GM21529 (cell line): ENCODE data around the gene PGM5.

Experiments
- ATAC-seq: cut with Tn5 transposase; IDR thresholded peaks from one replicate; pipeline ENCODE4 v1.9.1; 2021; ENCODE audit not compliant: unreplicated experiment

PGM5 gene

GRCh38 chr9:68530618-68531017, 174.2 kb downstream of the PGM5 start:
- ATAC-seq, result no peak

DNA sequence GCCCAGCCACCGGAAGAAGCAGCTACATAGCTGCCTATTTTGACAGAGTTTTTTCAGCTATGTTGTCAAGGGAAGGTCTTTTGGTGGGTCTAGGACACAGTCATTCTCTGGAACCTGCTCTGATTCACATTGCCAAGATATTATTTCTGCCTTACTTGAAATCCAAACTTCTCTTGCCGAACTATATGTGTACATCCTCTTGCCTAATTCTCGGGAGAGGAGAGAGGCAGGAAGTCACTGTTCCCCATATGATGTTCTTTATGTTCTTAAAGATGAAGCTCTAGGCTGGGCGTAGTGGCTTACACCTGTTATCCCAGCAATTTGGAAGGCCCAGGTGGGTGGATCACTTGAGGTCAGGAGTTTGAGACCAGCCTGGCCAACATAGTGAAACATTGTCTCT, 175.7 kb downstream of the PGM5 start:
- ATAC-seq, result no peak

DNA sequence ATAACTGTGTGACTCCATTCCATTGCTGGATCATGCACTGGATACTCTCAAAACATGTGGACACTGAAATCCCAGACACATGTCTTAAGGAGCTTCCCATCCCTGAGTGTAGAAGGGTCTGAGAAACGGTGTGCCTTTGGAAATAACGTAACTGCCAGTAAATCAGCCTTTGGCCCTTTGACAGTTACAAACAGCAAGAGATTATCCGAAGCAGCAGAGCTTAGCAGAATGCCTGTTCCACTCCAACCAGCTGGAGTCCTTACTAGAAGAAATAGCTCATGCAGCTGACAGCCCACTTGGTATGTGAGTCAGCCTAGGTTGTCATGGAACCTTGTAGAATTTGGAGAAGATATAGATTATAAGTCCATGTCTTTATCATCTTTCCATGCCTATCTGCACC, 177.3 kb downstream of the PGM5 start:
- no peak for ATAC-seq

GRCh38 chr9:68536876-68537615, 180.6 kb downstream of the PGM5 start:
- ATAC-seq, result no peak

DNA sequence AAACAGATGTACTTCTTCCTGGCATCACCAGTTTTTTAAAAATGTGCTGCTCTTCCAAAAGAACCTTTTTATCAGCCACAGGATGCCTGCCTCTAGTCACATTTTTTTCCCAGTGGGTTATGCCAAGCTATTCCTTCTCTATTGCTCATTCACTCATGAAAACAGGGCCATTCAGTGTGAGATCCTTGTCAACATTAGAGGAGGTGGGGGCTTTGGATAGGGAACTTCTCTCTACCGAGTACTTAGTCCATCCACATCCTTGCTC, 181.1 kb downstream of the PGM5 start:
- no peak for ATAC-seq

DNA sequence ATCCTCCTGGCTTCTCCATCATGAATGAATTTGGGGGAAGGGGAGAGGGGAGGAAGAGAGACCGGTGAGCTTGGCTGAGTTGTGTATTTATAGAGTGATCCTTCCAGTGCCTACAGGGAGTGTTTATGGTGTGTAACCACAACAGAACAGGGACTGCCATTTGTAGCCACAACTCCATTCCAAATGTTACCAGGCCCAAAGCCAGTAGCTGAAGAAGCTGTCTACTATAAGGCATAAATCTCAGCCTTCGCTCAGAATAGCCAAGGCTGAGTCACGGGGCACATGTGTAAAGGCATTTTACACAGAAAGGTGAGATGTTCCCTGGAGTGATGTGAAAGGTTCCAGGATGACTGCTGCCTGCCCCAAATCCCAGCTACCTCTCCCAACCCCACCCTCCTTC, 181.8 kb downstream of the PGM5 start:
- ATAC-seq, result no peak

- ATAC-seq, result no peak
These were observed 184.5 kb downstream of the PGM5 start, which contains the start of gene TMEM252 for GRCh38 chr9:68540712-68541535. Gene TMEM252 (minus strand): TSS chr9:68540883. CDS start chr9:68540814, 69 bp downstream.

- ATAC-seq, result no peak
These were observed 185.2 kb downstream of the PGM5 start for GRCh38 chr9:68541568-68541967.

GRCh38 chr9:68545033-68545705, 188.8 kb downstream of the PGM5 start:
- ATAC-seq, result peak; percentile 54

DNA sequence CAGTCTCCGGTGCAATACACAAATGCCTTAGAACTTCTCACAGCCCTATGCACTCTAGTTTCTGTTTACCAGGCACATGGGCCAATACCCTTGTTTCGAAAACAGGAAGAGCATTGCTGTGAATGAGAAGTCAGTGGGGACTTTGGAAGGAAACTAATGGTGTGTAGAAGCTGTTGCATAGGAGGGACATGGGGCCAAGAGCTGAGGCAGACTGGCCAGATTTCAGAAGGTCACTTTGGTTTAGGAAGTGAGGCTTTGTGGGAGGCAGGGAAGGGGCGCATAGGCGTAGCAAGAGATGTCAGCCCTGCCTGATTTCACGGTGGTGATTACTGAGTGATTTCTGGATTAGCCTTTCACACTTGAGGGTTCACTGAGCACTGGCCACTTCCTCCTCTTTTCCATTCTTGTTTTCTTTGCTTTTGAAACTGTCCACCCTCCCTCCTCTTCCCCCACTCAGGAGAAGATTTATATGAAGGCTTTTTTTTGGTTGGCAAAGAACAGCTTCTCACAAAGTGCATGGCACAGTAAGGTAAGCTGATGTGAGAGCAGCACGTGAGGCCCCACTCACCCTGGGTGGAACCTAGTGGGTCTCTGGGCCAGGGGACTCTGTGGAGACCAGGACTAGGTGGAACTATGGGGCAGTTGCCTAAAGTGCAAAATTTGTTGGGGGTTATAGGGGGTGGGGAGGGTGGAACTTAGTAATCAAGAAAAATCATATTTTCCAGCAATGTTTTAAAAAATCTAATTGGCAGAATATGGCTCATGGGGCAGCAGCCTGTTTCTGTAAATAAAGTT, 190.4 kb downstream of the PGM5 start:
- peak; percentile 78 for ATAC-seq

GRCh38 chr9:68547417-68547816, 191.0 kb downstream of the PGM5 start:
- ATAC-seq, result no peak

GRCh38 chr9:68548241-68548640, 191.8 kb downstream of the PGM5 start:
- no peak for ATAC-seq

- ATAC-seq, result no peak
These were observed 194.8 kb downstream of the PGM5 start for GRCh38 chr9:68551191-68551590.

- ATAC-seq, result no peak
These were observed 196.5 kb downstream of the PGM5 start for GRCh38 chr9:68552700-68553476.

DNA sequence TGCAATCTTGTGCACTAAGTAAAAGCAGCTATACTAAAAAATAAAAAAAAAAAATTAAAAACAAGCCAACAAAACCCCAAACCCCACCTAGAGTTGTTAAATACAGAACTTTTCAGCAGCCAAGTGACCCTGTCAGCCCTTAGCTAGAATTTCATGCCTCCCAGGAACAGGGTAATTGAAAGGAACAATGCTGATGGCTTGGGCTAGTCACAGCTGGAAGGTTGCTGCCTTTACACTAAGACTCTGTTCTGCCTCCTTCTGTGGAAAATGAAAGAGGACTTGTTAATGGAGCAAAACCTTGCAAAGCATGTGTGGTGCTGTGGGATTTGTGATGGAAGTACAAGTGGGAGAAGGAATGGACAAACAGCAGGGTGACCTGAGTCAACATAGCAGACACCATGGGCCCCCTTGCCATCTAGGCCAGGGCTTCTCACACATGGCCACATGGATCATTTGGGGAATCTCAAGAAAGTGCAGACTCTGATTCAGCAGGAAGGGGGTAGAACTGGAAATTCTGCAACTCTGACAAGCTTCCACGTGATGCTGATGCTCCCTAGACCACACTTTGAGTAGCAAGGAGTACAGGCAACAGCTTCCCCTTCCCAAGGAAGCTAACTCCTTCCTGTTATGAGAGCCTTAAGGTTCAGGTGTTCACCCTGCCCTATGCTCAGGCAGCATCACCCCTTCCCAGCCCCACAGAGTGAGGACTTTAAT, 199.2 kb downstream of the PGM5 start:
- ATAC-seq, result no peak

GRCh38 chr9:68558545-68558944, 202.1 kb downstream of the PGM5 start:
- ATAC-seq, result no peak

DNA sequence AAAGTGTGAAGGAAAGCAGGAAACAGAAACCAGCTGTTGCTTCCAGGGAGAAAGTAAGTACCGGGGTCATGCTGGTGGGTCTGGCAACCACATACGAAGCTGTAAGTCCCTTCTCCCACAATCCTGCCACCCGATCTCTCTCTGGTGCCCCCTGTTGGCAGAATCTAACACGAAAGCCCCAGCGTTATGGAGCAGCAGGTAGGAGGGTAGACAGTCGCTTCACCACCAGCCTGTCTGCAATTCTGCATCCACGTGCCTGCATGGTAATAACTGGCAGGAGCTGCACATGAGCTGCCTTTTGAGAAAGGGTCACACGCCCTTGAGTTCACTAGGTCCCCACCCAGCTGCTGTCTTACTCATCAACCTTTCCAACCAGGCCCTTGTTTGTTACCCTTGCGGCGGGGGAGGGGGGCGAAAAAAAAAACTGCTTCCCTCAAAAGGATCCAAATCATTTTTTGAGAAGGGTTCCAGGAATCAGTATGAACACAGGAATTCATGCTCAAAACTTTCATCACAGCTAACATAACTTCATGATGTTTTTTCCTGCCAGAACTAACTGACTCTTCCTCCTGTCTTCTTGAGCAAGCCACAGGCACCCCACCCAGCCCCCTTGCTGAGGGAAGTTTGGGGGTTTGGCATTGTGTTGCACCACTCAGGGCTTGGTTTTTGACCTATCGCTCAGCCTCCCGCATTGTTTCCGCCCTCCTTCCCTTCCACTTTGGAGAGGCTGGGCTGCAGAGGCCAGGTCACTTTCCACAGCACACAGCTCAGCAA, 203.8 kb downstream of the PGM5 start:
- peak; percentile 71 for ATAC-seq

DNA sequence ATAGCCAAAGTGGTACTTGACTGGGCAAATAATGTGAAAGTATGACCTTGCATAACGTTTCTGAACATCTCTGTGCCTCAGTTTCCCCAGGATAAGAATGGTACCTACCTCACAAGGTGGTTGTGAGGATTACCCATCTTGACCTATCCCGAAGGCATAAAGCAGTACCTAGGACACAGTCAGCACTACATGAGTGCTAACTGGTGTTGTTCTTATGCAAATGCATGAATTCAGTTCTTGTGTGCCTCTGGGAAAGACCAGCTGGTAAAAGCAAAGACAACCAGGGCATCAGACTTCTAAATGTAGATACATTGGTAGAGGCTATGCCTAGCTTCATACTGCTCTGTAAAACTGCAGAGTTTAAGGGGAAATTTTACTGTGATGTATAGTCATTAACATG, 206.1 kb downstream of the PGM5 start:
- ATAC-seq, result no peak

DNA sequence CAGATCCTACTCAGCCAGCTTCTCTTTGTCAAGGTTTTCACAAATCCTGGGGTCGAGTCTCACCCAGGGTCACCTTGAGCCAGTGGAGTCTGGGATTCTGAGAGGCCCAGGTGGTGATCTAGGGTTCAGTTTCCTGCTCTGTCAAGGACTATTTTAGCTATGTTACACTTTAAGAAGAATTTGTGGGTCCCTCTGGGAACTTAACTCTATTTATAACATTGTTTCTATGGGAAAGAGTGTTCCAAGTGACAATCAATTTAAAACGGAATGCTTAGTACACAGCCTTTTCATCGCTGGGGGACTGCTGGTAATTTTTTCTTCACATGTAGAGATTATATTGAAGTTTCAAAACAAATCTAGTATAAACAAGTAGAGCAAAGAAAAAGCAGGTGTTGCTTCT, 211.2 kb downstream of the PGM5 start:
- ATAC-seq, result no peak
